Astrocyte of the spinal cord (primary cell): ENCODE measurements around the gene SBF1.
"Not testable (repeated sequence)": the region's sequence is repeated elsewhere in the genome, so short reads cannot be mapped to it uniquely, and the experiment has no call there.

Experiments used
- DNase-seq: peaks from one replicate; pipeline ENCODE4 v3.0.0; 2011; ENCODE audit warnings: low read depth, low spot score
- H3K4me3 ChIP-seq: 2 replicates; pipeline ENCODE4 v1.5.1; 2011; ENCODE audit warnings: low read depth, mild to moderate bottlenecking, low read length, moderate library complexity
- CTCF ChIP-seq: IDR thresholded peaks from 2 replicates; pipeline ENCODE4 v1.5.1; 2012; ENCODE audit warnings: low read depth, mild to moderate bottlenecking, low read length, inconsistent platforms
- in situ Hi-C: cut with HindIII; loops from 2 replicates; pipeline ENCODE4 v1.10.0; 2017; ENCODE audit warnings: low sequenced_read_pairs

The SBF1 gene

GRCh38 chr22:50417411-50418210 lies 57.2 kb downstream of the SBF1 start:
- no peak for TF ChIP-seq CTCF
- in situ Hi-C loops = no loop called here
- no peak overlapping the region for H3K4me3 ChIP-seq
- DNase-seq = no peak

GRCh38 chr22:50416996-50417395 lies 57.8 kb downstream of the SBF1 start:
- H3K4me3 ChIP-seq = no peak overlapping the region
- TF ChIP-seq CTCF = no peak
- in situ Hi-C loops = no loop called here
- no peak for DNase-seq

GRCh38 chr22:50415426-50415825 lies 59.4 kb downstream of the SBF1 start:
- in situ Hi-C loops = no loop called here
- TF ChIP-seq CTCF = no peak
- H3K4me3 ChIP-seq = no peak overlapping the region
- DNase-seq = no peak

- no peak overlapping the region for H3K4me3 ChIP-seq
- TF ChIP-seq CTCF = no peak
- in situ Hi-C loops = no loop called here
- DNase-seq = no peak
These were observed 60.2 kb downstream of the SBF1 start for GRCh38 chr22:50414476-50415248.

GRCh38 chr22:50408954-50409353 lies 65.9 kb downstream of the SBF1 start:
- in situ Hi-C loops, DNase-seq, H3K4me3 ChIP-seq: not testable (repeated sequence)

- TF ChIP-seq CTCF = no peak
- in situ Hi-C loops = no loop called here
- DNase-seq = no peak
- no peak overlapping the region for H3K4me3 ChIP-seq
These were observed 66.5 kb downstream of the SBF1 start for GRCh38 chr22:50408311-50408710.

- in situ Hi-C loops = no loop called here
- no peak for TF ChIP-seq CTCF
- H3K4me3 ChIP-seq = no peak overlapping the region
- DNase-seq = no peak
These were observed 68.2 kb downstream of the SBF1 start for GRCh38 chr22:50406416-50407170.
